H1 (cell line): ENCODE results near the gene DICER1.

ENCODE experiments used
- EP300 ChIP-seq, 2 experiments: IDR thresholded peaks; 1 replicate in 1 of 2; 2 replicates in 1 of 2; pipeline ENCODE4 v1.6.1; 2011 to 2012; ENCODE audit warnings: low read depth in 2 of 2, low read length in 2 of 2, mild to moderate bottlenecking in 2 of 2, borderline replicate concordance in 1 of 2, inconsistent platforms in 1 of 2, moderate library complexity in 1 of 2
- POLR2A ChIP-seq, 2 experiments: IDR thresholded peaks; 1 replicate in 1 of 2; 2 replicates in 1 of 2; pipeline ENCODE4 v1.6.1; 2011; ENCODE audit warnings: low read depth in 2 of 2, low read length in 2 of 2, mild to moderate bottlenecking in 2 of 2; ENCODE audit errors: control extremely low read depth in 1 of 2
- TF ChIP-seq, protein P1 (sequence below): IDR thresholded peaks from 2 replicates; pipeline ENCODE4 v1.6.1; 2012; ENCODE audit warnings: inconsistent platforms

- TF ChIP-seq, protein P1, sequence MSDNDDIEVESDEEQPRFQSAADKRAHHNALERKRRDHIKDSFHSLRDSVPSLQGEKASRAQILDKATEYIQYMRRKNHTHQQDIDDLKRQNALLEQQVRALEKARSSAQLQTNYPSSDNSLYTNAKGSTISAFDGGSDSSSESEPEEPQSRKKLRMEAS, result no peak
- no peak for TF ChIP-seq EP300 (IDR thresholded peaks at IDR 0.05; ENCODE audit: borderline replicate concordance in 1 of 2, low read depth in 2 of 2, low read length in 2 of 2)
- TF ChIP-seq POLR2A (IDR thresholded peaks at IDR 0.05; ENCODE audit: control extremely low read depth in 1 of 2, low read depth in 2 of 2, low read length in 2 of 2), result no peak
These were observed 55.3 kb downstream of the DICER1 start for GRCh38 chr14:95101736-95102679.
